ENCODE results near the gene GALNT7.

- TF ChIP-seq CTCF (IDR thresholded peaks at IDR 0.05) (no peak), EP300 (IDR thresholded peaks at IDR 0.05; ENCODE audit: borderline replicate concordance in 1 of 2, low read depth in 1 of 2, low read length in 1 of 2) (no peak), USF2 (IDR thresholded peaks at IDR 0.05; ENCODE audit: borderline replicate concordance, low read depth, low read length) (no peak), POLR2AphosphoS5 (IDR thresholded peaks at IDR 0.05; ENCODE audit: low read depth, low read length) (no peak), GABPA (IDR thresholded peaks at IDR 0.05; ENCODE audit: low read depth) (no peak), REST (IDR thresholded peaks at IDR 0.05; ENCODE audit: low read depth, low read length) (no peak), MXI1 (IDR thresholded peaks at IDR 0.05; ENCODE audit: low read depth, low read length) (no peak), IRF3 (IDR thresholded peaks at IDR 0.05; ENCODE audit: low read depth, low read length) (no peak), TAF1 (IDR thresholded peaks at IDR 0.05; ENCODE audit: borderline replicate concordance, low read depth, low read length) (no peak), RFX5 (IDR thresholded peaks at IDR 0.05; ENCODE audit: low read length) (no peak), SMC3 (IDR thresholded peaks at IDR 0.05; ENCODE audit: low read depth, low read length) (no peak), RAD21 (IDR thresholded peaks at IDR 0.05; ENCODE audit: low read length) (no peak), RCOR1 (IDR thresholded peaks at IDR 0.05; ENCODE audit: low read length) (no peak)
- TF ChIP-seq, protein P1, sequence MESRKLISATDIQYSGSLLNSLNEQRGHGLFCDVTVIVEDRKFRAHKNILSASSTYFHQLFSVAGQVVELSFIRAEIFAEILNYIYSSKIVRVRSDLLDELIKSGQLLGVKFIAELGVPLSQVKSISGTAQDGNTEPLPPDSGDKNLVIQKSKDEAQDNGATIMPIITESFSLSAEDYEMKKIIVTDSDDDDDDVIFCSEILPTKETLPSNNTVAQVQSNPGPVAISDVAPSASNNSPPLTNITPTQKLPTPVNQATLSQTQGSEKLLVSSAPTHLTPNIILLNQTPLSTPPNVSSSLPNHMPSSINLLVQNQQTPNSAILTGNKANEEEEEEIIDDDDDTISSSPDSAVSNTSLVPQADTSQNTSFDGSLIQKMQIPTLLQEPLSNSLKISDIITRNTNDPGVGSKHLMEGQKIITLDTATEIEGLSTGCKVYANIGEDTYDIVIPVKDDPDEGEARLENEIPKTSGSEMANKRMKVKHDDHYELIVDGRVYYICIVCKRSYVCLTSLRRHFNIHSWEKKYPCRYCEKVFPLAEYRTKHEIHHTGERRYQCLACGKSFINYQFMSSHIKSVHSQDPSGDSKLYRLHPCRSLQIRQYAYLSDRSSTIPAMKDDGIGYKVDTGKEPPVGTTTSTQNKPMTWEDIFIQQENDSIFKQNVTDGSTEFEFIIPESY (IDR thresholded peaks at IDR 0.05; ENCODE audit: borderline replicate concordance, low read depth) = no peak
Measured at GRCh38 chr4:173274744-173275143, 106.1 kb downstream of the GALNT7 start.
